Suppressor macrophage treated with lipopolysaccharide for 4 hours (primary cell): Measurements from ENCODE around the gene RARS2.
"Not testable (repeated sequence)": the region's sequence is repeated elsewhere in the genome, so short reads cannot be mapped to it uniquely, and the experiment has no call there.

ENCODE experiments used
- DNase-seq: peaks from one replicate; pipeline ENCODE4 v3.0.0-alpha.2; 2020

Gene RARS2

DNA sequence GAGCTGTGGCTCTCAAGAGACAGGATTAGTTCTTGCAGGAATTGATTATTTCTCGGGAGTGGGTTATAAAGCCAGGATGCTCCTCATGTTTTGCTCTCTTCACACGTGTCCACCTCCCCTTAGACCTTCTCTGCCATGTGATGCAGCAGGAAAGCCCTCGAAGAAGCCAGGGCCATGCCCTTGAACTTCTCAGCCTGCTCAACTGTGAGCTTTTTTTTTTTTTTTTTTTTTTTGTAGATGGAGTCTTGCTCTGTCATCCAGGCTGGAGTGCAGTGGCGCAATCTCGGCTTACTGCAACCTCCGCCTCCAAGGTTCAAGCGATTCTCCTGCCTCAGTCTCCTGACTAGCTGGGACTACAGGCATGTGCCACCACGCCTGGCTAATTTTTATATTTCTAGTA lies 100.5 kb downstream of the RARS2 start:
- DNase-seq: not testable (repeated sequence)

- DNase-seq: no peak
Measured at GRCh38 chr6:87487555-87487954, 102.2 kb downstream of the RARS2 start.

- no peak for DNase-seq
Measured at GRCh38 chr6:87484491-87484890, 105.3 kb downstream of the RARS2 start.

DNA sequence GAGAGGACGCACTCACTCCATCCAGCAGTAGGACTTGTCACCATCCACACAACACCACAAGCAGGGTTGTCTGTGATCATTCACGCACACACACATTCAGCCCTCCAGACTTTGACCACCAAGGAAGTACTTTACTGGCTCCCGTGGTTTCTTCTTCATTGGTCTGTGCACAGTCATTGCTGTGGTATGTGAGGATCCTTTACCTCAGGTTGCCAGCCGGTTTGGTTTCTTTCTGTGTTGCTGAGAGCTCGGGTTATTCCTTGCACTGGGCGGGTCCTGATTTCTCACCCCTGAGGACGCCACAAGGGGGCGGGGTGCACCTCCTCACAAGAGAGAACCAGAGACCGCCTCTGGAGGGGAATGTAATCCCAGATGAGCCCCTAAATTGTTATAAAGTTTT lies 105.9 kb downstream of the RARS2 start:
- peak; percentile 8 for DNase-seq

- peak; percentile 58 for DNase-seq
Measured at GRCh38 chr6:87482366-87482765, 107.4 kb downstream of the RARS2 start.

- peak; percentile 60 for DNase-seq
Measured at GRCh38 chr6:87481931-87482330, 107.9 kb downstream of the RARS2 start.

GRCh38 chr6:87473419-87473903 lies 116.3 kb downstream of the RARS2 start:
- no peak for DNase-seq

DNA sequence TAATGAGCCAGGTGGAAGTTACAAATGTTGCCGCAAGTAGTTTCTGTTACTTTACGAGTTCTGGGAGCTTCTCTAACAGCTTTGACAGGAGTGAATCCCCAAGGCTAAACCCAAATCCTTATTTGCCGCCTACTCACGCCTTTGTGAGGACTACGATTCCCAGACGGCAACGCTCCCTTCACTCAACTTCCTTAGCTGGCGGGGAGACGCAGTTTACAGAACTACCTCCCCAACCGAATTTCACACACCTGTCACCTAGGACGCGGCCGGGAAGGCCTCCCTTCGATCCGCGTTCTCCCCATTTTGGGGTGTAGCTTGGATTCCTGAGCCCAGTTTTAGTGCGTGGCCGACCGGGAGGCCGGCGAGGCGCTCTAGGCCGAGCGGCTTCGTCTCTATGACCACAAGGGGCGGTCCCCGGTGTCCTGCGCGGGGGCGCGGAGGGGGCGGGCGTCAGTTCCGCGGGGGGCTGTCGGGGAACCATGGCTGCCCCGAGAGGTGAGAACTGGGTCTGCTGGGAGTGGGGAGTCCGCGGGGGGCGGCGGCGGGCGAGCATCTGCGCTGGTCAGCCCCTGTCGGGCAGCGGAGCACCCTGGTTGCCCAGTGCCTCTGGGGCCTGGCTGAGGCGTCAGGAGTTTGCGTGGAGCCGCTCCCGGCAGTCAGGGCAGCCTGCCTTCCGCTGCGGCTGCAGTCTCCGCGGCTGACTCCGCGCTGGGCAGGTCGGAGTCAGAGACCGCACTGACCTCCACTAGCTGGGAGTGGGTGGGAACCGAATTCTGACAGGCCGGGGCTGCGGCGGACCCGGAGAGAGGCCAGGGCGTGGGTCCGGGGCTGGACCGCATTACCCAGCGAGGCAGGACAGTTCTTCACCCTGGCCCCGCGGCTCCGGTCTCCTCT lies 117.0 kb downstream of the RARS2 start, which contains the start of gene SLC35A1:
TSS of gene SLC35A1 (plus strand) at position 450 of the 894 bp plus-strand sequence. CDS start at position 480, 30 bp downstream.
- DNase-seq: peak; percentile 83

GRCh38 chr6:87465051-87465450 lies 124.7 kb downstream of the RARS2 start:
- no peak for DNase-seq
